IgD-negative memory B cell (primary cell): ENCODE data around the gene ZNF778. TPM values are rescaled to one million over a fixed set of nuclear protein-coding genes. Genes with fewer than 3 reads are reported as not detected.
"Not testable (repeated sequence)": the region's sequence is repeated elsewhere in the genome, so short reads cannot be mapped to it uniquely, and the experiment has no call there.

Experiments used
- H3K27ac Mint-ChIP-seq, 3 donors: one replicate each; pipeline ENCODE4 v1.8.0; 2020 to 2022; ENCODE audit warnings: mild to moderate bottlenecking in 3 of 3, mixed read lengths in 3 of 3, moderate library complexity in 1 of 3
- H3K27me3 Mint-ChIP-seq: one replicate; pipeline ENCODE4 v1.8.0; 2021; ENCODE audit warnings: mixed read lengths
- H3K36me3 Mint-ChIP-seq: one replicate; pipeline ENCODE4 v1.8.0; 2020; ENCODE audit warnings: mild to moderate bottlenecking, mixed read lengths
- H3K4me1 Mint-ChIP-seq, 3 donors: one replicate each; pipeline ENCODE4 v1.8.0; 2020 to 2022; ENCODE audit warnings: mixed read lengths in 3 of 3, mild to moderate bottlenecking in 1 of 3
- H3K4me3 Mint-ChIP-seq, 4 donors: one replicate each; pipeline ENCODE4 v1.8.0; 2020 to 2022; ENCODE audit warnings: mild to moderate bottlenecking in 4 of 4, mixed read lengths in 4 of 4, moderate library complexity in 3 of 4
- H3K9me3 Mint-ChIP-seq, 3 donors: one replicate each; pipeline ENCODE4 v1.8.0; 2020 to 2021; ENCODE audit warnings: mixed read lengths in 3 of 3, mild to moderate bottlenecking in 1 of 3
- polyA plus RNA-seq: library from polyadenylated mRNA; unstranded; fragments of 300-500 nt; fragmentation: Illumina TruSeq; gene quantifications from one replicate; pipeline ENCODE4 v1.2.3, GENCODE V29; 2021

Gene ZNF778
- polyA plus RNA-seq, 1 donor from 2014 or later = 1.3 TPM

DNA sequence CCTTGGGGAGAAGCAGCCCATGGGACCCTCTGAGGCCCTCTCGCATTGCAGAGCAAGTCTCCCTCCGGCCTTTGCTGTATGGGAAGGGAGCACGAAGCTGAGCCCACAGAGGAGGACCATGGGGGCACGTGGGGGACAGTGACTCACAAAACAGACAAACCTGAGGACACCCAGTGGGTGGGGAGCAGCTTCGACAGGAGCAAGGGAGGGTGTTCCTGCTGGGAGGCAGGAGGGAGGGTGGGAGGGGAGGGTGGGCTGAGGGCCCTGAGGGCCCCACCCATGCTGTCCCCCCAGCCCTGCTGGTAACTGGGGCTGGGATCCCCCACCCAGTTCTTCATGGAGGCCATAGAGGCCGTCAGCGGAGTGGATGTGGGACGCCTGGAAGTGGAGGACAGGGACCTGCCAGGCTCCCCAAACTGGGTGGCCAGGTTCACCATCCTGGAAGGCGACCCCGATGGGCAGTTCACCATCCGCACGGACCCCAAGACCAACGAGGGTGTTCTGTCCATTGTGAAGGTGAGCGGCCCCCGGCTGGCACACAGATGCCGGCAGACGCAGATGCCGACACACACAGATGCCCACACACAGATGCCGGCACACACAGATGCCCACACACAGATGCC, 29.6 kb upstream of the ZNF778 start:
- Mint-ChIP-seq H3K9me3 (peaks cover 0 to 1% (median 0%) of the 10 kb centered on the region in 3 donors), H3K4me3 (peak overlapping the region in 1 of 4 donors; percentile 53), H3K27me3 (no peaks in the 10 kb centered on the region), H3K4me1 (peaks cover 0 to 2% (median 2%) of the 10 kb centered on the region in 3 donors), H3K27ac (peak overlapping the region in 2 of 3 donors; percentile 89 to 96), H3K36me3 (no peaks in the 10 kb centered on the region)

DNA sequence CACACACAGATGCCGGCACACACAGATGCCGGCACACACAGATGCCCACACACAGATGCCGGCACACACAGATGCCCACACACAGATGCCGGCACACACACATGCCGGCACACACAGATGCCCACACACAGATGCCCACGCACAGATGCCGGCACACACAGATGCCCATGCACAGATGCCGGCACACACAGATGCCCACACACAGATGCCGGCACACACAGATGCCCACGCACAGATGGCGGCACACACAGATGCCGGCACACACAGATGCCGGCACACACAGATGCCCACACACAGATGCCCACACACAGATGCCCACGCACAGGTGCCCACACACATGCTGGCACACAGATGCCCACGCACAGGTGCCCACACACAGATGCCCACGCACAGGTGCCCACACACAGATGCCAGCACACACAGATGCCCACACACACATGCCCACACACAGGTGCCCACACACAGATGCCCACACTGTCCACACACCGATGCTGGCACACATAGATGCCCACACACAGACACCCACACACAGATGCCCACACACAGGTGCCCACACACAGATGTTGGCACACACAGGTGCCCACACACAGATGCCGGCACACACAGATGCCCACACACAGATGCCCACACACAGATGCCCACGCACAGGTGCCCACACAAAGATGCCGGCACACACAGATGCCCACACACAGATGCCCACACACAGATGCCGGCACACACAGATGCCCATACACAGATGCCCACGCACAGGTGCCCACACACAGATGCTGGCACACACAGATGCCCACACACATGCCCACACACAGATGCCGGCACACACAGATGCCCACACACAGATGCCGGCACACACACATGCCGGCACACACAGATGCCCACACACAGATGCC, 28.8 kb upstream of the ZNF778 start:
- not testable (repeated sequence) for H3K27me3 Mint-ChIP-seq, H3K4me1 Mint-ChIP-seq, H3K36me3 Mint-ChIP-seq, H3K27ac Mint-ChIP-seq, H3K9me3 Mint-ChIP-seq
- peak overlapping the region in 1 of 4 donors; percentile 66 for H3K4me3 Mint-ChIP-seq

DNA sequence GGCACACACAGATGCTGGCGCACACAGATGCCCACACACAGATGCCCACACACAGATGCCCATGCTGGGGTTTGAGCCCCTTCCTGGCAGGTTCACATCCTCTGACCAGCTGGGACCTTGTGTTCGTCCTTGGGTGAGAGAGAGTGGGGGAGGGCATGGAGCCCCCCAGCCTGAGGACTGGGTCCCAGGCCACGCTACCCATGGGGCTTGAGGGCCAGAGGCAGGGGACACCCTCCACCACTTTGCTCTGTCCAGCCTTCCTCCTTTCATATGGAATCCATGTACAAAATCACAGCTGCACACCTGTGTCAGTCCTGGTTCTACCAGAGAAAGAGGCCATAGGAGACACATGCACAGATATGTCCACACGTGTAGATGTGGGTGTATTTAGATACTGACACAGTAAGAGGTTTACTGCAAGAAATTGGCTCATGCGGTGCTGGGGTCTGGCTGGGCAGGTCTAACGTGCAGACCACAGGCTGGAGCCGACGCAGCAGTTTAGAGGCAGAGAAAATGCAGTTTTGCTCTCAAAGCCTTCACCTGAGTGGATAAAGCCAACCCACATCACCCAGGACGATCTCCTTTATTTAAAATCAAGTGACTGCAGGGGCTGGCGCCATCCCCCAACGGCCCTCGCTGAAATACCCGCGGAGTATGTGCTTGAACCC, 28.0 kb upstream of the ZNF778 start:
- peaks cover 0 to 2% (median 2%) of the 10 kb centered on the region in 3 donors for H3K4me1 Mint-ChIP-seq
- no peaks in the 10 kb centered on the region for H3K9me3 Mint-ChIP-seq
- no peaks in the 10 kb centered on the region for H3K36me3 Mint-ChIP-seq
- peak overlapping the region in 1 of 4 donors; percentile 66 for H3K4me3 Mint-ChIP-seq
- H3K27me3 Mint-ChIP-seq = no peaks in the 10 kb centered on the region
- peak overlapping the region in 2 of 3 donors; percentile 74 to 88 for H3K27ac Mint-ChIP-seq

DNA sequence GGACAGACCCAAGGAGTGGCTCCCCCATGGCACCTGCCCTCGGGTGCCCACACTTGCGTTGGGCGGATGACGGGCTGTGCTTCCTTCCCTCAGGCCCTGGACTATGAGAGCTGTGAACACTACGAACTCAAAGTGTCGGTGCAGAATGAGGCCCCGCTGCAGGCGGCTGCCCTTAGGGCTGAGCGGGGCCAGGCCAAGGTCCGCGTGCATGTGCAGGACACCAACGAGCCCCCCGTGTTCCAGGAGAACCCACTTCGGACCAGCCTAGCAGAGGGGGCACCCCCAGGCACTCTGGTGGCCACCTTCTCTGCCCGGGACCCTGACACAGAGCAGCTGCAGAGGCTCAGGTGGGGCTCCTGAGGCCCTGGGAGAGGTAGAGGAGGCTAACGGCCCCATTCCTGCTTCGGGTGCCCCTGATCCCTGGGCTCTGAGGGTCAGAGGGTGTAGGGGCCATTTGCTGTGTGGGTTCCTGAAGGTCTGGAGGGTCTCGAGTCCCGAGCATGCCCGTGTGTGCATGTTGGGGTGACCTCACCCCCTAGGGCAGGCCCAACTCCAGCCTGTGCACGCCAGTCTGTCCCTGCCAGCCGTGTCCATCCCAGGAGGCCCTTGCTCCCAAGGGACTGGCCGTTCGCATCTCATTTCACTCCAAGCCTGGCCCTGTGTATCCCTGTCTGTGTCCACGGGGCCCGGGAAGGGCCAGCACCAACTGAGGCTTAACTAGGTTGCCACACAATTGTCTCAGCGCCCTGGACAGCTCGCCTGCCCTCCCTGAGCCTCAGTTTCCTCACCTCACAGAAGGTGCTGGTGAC, 27.1 kb upstream of the ZNF778 start:
- peak overlapping the region in 1 of 4 donors; percentile 20 for H3K4me3 Mint-ChIP-seq
- H3K27ac Mint-ChIP-seq = peak overlapping the region; percentile 74 to 88 (median 83)
- no peaks in the 10 kb centered on the region for H3K36me3 Mint-ChIP-seq
- peaks cover 0 to 4% (median 2%) of the 10 kb centered on the region in 3 donors for H3K4me1 Mint-ChIP-seq
- H3K9me3 Mint-ChIP-seq = no peaks in the 10 kb centered on the region
- no peaks in the 10 kb centered on the region for H3K27me3 Mint-ChIP-seq

DNA sequence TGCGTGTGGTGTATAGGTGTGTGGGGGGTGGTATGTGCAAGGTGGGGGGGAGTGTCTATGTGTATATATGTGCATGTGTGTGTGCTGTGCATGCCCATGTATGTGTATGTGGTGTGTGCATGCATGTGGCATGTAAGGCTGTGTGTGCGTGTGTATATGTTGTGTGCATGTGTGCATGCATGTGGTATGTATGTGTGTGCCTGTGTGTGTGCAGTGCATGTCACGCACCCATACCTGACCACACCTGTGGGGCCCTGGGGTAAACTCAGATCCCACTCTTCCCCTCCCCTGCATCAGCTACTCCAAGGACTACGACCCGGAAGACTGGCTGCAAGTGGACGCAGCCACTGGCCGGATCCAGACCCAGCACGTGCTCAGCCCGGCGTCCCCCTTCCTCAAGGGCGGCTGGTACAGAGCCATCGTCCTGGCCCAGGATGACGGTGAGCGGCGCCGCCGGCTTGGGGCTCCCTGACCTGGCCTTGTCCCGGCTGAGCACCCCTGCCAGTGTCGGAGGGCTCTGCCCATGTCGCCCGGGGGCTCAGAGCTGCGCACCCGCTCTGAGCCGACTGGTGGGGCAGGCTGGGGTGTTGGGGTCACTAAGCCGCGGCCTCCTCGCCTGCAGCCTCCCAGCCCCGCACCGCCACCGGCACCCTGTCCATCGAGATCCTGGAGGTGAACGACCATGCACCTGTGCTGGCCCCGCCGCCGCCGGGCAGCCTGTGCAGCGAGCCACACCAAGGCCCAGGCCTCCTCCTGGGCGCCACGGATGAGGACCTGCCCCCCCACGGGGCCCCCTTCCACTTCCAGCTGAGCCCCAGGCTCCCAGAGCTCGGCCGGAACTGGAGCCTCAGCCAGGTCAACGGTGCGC, 26.2 kb upstream of the ZNF778 start:
- Mint-ChIP-seq H3K27ac (peak overlapping the region in 2 of 3 donors; percentile 31 to 70), H3K36me3 (no peaks in the 10 kb centered on the region), H3K9me3 (no peaks in the 10 kb centered on the region), H3K27me3 (no peaks in the 10 kb centered on the region), H3K4me3 (peak overlapping the region; percentile 25 to 80 (median 44)), H3K4me1 (peaks cover 0 to 4% (median 2%) of the 10 kb centered on the region in 3 donors)

DNA sequence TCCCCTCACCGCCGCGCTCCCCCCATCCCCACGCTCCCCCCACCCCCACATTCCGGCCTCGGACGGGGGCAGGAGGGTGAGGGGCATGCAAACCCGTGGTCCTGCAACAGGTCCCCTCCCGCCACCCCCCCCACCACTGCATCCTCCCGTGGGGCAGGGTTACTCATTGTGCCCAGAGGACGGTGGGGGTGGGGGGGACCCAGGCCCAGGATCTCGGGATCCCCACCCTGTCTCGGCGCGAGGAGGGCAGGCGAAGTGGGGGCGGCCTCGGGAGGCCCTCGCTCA, 25.7 kb upstream of the ZNF778 start:
- Mint-ChIP-seq H3K27ac (no peak overlapping the region), H3K36me3 (no peaks in the 10 kb centered on the region), H3K4me1 (peaks cover 0 to 4% (median 2%) of the 10 kb centered on the region in 3 donors), H3K4me3 (no peak overlapping the region), H3K27me3 (no peaks in the 10 kb centered on the region), H3K9me3 (no peaks in the 10 kb centered on the region)

DNA sequence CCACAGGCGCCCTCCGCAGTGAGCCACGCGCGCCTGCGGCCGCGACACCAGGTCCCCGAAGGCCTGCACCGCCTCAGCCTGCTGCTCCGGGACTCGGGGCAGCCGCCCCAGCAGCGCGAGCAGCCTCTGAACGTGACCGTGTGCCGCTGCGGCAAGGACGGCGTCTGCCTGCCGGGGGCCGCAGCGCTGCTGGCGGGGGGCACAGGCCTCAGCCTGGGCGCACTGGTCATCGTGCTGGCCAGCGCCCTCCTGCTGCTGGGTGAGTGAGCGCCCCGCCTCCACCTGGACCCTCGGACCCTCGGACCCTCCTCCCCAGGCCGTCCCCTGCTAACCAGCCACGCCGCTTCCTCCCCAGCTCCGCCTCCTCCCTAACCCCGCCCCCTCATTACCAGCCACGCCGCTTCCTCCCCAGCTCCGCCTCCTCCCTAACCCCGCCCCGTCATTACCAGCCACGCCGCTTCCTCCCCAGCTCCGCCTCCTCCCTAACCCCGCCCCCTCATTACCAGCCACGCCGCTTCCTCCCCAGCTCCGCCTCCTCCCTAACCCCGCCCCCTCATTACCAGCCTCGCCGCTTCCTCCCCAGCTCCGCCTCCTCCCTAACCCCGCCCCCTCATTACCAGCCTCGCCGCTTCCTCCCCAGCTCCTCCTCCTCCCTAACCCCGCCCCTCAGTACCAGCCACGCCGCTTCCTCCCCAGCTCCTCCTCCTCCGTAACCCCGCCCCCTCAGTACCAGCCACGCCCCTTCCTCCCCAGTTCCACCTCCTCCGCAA, 25.1 kb upstream of the ZNF778 start:
- not testable (repeated sequence) for H3K9me3 Mint-ChIP-seq, H3K27me3 Mint-ChIP-seq, H3K4me1 Mint-ChIP-seq, H3K36me3 Mint-ChIP-seq, H3K4me3 Mint-ChIP-seq
- peak overlapping the region in 1 of 3 donors; percentile 59 for H3K27ac Mint-ChIP-seq

DNA sequence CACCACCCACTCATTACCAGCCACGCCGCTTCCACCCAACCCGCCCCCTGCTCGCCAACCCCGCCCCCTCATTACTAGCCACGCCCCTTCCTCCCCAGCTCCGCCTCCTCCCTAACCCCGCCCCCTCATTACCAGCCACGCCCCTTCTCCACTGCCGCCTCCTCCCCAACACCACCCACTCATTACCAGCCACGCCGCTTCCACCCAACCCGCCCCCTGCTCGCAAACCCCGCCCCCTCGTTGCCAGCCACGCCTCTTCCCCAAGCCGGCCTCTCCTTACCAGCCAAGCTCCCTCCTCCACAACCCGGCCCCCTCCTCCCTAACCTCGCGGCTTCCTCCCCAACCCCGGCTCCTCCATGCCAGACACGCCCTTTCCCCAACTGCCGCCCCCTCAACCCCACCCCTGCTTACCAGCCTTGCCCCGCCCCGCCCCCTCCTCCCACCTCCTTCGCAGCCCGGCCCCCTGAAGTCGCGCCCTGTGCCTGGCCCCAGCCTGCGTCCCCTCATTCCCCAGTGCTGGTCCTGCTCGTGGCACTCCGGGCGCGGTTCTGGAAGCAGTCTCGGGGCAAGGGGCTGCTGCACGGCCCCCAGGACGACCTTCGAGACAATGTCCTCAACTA, 24.4 kb upstream of the ZNF778 start:
- Mint-ChIP-seq H3K27me3 (peaks cover 8% of the 10 kb centered on the region), H3K4me1 (peaks cover 0 to 3% (median 2%) of the 10 kb centered on the region in 3 donors), H3K27ac (peak overlapping the region in 1 of 3 donors; percentile 59), H3K36me3 (no peaks in the 10 kb centered on the region), H3K4me3 (peak overlapping the region in 1 of 4 donors; percentile 5), H3K9me3 (no peaks in the 10 kb centered on the region)

DNA sequence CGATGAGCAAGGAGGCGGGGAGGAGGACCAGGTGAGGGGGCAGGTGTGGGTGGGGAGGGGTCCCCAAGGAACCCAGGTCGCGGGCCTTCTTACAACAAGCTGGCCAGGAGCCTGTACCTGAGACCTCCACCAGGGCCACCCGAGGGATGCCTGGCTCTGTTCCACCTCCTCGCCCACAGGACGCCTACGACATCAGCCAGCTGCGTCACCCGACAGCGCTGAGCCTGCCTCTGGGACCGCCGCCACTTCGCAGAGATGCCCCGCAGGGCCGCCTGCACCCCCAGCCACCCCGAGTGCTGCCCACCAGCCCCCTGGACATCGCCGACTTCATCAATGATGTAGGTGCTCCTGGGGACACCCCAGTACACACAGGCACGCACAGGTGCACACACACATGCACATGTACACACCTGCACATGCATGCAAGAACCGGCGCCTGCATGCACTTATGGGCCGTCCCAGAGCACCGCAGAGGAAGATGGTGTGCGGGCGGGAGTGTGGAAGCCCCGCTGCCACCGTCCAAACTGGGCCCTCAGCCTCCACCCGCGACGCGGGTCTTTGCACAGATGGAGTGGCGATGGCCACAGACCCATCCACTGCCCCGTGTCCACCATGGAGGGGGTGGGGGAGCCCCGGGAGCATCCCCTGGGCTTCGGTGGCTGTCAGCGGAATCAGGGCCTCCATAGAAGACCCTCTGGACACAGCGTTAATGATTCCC, 23.8 kb upstream of the ZNF778 start:
- Mint-ChIP-seq H3K4me3 (peak overlapping the region in 1 of 4 donors; percentile 39), H3K4me1 (peaks cover 0 to 3% (median 2%) of the 10 kb centered on the region in 3 donors), H3K27me3 (peaks cover 11% of the 10 kb centered on the region), H3K27ac (no peak overlapping the region), H3K9me3 (no peaks in the 10 kb centered on the region), H3K36me3 (no peaks in the 10 kb centered on the region)

DNA sequence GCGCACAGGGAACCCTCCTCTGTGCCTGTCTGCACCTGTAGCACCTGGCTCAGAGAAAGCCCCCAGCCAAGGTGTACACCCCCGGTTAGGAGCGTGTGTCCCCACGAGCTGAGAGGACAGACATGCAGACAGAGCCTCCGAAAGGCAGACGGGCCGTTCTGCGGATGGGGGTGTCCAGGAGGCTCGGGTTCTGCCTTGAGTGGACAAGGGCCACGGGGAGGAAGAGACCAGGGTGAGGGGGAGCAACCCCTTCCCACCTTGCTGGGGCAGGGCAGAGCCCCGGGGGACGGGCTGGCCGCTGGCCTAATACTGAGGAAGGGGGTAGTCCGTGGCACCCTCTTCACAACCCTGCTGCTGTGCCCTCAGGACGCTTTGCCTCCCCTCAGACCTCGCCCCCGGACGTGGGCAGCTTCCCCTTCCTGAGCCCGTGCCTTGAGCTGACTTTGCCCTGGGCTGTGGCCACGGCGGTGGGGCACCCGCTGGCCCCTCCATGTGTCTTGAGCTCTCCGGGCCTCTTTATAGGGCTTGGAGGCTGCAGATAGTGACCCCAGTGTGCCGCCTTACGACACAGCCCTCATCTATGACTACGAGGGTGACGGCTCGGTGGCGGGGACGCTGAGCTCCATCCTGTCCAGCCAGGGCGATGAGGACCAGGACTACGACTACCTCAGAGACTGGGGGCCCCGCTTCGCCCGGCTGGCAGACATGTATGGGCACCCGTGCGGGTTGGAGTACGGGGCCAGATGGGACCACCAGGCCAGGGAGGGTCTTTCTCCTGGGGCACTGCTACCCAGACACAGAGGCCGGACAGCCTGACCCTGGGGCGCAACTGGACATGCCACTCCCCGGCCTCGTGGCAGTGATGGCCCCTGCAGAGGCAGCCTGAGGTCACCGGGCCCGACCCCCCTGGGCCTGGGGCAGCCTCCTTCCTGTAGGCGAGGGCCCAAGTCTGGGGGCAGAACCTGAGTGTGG, 22.9 kb upstream of the ZNF778 start:
- Mint-ChIP-seq H3K36me3 (no peaks in the 10 kb centered on the region), H3K27me3 (peaks cover 17% of the 10 kb centered on the region), H3K4me3 (peak overlapping the region in 1 of 4 donors; percentile 39), H3K4me1 (peaks cover 0 to 3% (median 2%) of the 10 kb centered on the region in 3 donors), H3K9me3 (no peaks in the 10 kb centered on the region), H3K27ac (peak overlapping the region in 1 of 3 donors; percentile 82)

DNA sequence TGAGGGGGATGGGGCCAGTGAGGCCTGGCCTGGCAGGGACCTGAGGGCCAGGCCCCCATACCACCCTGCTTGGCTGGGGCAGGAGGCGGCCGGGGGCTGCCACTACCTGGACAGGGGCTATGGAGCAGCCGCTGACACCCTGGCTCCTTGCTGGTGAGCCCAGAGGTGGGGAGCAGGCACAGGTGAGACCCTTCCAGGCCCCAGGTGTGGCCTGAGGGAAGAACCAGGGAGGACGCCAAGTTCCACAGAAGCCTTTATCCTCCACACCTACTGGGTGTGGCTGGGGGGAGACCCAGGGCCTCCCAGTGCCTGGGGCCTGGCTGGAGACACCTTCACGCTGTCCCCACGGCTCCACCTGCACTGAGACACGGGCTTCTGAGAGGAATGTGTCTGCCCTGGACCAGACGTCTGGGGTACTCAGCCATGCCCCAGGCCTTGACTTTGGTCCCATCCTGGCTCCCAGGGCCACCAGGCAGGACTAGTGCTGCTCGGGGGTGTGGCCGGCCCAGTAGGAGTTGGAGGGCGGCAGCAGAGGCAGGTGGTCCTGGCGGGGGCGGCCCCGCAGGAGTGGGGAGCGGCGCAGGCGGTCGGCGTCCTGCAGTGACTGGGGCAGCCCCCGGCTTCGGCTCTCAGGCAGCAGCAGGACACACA, 21.9 kb upstream of the ZNF778 start:
- Mint-ChIP-seq H3K4me3 (no peak overlapping the region), H3K27ac (no peak overlapping the region), H3K9me3 (no peaks in the 10 kb centered on the region), H3K27me3 (peaks cover 26% of the 10 kb centered on the region), H3K4me1 (peaks cover 0 to 3% (median 2%) of the 10 kb centered on the region in 3 donors), H3K36me3 (no peaks in the 10 kb centered on the region)
